HG03571 (cell line): ENCODE data around the gene XPO5.
"Not testable (repeated sequence)": the region's sequence is repeated elsewhere in the genome, so short reads cannot be mapped to it uniquely, and the experiment has no call there.

Source experiments
- ATAC-seq: cut with Tn5 transposase; IDR thresholded peaks from one replicate; pipeline ENCODE4 v1.9.1; 2021; ENCODE audit not compliant: unreplicated experiment

XPO5 gene

DNA sequence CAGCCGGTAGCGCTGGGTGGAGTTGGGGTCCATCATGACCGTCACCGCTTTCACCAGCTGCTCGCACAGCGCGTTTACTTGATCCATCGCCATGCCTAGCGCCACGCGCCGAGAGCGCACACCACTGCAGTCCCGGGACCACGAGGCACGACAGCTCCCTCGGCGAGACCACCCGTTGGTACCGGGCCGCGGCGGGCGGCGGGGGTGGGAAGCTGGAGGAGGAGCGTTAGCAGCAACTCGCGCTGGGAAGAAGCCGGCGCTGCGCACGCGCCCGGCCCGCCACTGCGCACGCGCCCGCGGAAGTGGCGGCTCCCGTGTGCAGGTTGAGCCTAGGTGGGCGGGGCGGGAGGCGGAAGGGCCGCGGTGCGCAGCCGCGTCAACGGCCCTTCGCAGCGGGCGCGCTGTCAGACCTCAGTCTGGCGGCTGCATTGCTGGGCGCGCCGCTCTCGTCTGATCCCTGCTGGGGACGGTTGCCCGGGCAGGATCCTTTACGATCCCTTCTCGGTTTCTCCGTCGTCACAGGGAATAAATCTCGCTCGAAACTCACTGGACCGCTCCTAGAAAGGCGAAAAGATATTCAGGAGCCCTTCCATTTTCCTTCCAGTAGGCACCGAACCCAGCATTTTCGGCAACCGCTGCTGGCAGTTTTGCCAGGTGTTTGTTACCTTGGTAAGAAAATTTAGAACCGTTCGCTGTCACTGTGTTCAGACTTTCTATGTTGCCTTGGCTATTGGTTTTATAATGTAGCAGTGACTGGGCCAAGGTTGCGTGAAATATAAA, at the start of gene XPO5, which contains the start of gene POLH:
XPO5 (minus strand) TSS at position 267 of the 780 bp plus-strand sequence; CDS start at position 93, 174 bp downstream.
POLH (plus strand) TSS at position 414 of the 780 bp plus-strand sequence. CDS start 6,135 bp downstream, outside the sequence.
- ATAC-seq = peak; percentile 88

DNA sequence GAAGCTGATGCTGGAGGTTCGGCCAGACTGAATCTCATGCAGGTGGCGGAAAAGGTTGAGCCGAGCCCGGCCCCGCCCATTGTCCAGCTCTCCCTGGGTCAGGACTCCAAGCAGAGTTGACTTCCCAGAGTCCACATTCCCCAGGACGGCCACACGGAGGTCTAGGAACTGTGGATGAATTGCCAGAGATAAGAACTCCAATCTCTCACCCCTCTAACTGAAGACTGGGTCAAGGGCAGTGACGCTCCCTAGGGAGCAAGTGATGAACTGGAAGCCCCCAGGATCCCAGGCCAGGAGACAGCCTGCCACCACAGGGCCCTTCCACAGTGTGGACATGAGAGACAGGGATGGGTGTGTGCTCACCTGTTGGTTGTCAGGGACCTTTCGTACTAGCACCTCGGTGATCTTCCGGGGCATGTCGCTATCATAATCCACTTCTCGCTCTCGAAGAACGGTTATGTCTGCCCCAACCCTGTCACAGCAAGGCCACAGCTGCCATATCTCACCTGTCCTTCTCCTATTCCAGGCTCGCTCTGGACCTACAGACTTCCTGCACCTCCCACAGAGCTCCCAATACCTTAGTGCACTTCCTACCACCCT, 49.7 kb upstream of the XPO5 start:
- ATAC-seq = no peak

- ATAC-seq = no peak
Observed at GRCh38 chr6:43624786-43625288, 49.0 kb upstream of the XPO5 start.

DNA sequence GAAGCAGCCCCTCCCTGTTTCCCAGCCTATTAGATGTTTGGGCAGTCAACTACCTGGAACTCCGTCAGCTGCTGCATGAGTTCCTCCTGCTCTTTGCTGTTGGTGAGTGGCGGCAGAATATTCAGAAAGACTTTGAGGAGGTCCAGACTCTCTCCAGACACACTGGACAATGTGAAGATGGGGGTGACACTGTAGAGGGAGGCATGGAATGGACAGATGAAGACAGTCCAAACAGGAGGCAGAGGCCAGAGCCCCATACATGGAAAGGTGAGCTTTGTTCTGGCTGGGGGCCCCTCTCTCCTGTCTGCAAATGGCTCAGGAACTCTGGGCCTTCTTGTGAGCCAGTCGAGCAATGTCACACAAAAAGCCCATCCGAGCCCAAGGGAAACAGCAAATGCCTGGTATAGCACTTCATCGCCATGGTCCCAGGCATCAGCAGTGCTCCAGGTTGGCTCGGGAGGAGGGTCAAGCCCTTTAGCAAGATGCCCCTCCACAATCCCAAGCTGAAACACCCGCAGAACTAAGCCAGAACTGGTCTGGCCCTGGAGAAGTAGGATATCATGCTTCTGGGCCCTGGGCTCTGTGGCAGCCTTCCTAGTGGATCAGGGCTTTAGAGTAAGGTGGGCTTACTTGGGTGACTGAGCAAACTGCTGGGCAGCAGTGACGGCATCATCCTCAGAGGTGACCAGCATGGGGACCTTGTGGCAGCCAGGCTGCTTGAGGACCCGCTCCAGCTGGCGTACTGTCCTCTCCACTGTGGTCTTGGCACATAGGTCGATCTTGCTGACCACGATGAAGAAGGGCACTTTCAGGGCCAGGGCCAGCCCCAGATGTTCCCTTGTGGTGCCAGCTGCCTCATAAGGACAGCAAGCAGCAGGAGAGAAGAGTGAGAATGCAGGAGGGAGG, 48.3 kb upstream of the XPO5 start:
- ATAC-seq = no peak

DNA sequence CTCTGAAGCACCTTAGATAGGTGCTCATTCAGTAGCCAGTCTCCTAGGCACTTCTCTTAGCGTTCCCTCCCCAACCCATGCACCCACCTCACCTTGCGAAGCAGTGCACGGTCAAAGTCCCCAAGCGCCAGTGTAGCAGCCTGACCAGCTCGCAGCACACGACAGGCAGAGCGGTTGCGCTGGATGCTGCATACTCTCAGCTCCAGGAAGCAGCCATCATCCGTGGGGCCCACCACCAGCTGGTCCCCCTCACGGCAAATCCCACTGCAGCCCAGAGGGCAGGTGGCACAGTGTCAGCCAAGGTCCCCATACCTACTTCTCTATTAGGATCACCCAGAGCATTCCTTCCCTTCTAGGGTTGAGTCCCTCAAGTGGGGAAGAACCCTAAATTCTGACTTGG, 46.7 kb upstream of the XPO5 start:
- ATAC-seq = no peak

DNA sequence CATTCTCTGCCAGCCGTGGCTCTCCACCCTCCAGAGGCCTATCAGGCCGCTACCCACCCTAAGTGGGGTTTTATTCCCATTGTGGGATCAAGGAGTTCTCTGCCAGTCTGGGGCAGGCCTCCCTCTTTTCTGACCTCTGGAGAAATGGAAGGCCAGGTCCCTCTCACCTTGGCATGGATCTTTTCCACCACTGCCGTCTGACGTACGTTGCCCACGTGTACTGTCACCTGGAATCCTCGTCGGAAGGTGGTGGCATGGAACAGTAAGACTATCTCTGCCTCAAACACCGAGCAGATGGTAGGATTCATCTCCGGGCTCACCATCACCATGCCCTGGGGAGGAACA, 46.0 kb upstream of the XPO5 start:
- ATAC-seq = no peak

GRCh38 chr6:43621078-43621835, 45.4 kb upstream of the XPO5 start:
- ATAC-seq = no peak

- no peak for ATAC-seq
Observed at GRCh38 chr6:43616725-43617472, 41.1 kb upstream of the XPO5 start.

GRCh38 chr6:43614396-43614730, 38.5 kb upstream of the XPO5 start:
- ATAC-seq = no peak

GRCh38 chr6:43613721-43614395, 38.0 kb upstream of the XPO5 start:
- no peak for ATAC-seq

- ATAC-seq = no peak
Observed at GRCh38 chr6:43610431-43610830, 34.6 kb upstream of the XPO5 start.

GRCh38 chr6:43609402-43609801, 33.6 kb upstream of the XPO5 start:
- ATAC-seq = no peak

- ATAC-seq = no peak
Observed at GRCh38 chr6:43608807-43609206, 33.0 kb upstream of the XPO5 start.

- ATAC-seq = no peak
Observed at GRCh38 chr6:43608310-43608763, 32.5 kb upstream of the XPO5 start.

- no peak for ATAC-seq
Observed at GRCh38 chr6:43606019-43606418, 30.2 kb upstream of the XPO5 start.

DNA sequence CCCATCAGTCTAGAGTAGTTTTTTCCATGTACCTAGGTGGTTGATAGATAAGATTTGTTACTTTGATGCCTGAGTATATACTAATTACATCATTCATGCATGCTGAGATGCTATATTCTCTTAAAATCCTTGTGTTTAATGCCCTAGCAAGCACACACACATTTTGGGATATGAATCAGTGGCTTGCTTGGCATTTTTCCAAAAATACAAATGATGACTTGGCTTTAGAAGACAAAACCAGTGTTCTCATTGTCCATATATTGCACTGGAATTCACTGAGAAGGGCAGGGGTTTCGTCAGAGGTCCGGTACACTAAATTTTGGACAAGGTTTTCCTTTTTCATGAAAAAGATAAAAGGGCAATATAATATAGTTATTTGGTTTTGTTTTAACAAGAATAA, 28.3 kb upstream of the XPO5 start:
- no peak for ATAC-seq

DNA sequence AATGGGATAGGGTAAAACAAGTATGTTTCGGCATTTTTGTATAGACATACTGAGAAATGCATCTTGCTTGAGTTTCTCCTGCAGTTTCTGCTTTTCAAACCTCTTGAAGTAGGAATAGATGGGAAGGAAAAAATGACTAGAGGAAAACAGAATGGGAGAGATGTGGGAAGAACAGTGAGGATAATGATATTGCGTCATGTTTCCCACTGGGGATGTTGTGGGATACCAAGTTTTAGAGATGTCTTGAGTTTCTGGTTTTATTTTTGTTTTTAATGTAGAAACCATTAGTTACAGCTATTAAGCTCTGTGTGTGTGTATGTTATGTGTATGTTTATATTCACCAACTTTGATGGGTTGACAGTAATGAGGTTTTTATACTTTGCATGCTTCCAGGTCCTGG, 24.8 kb upstream of the XPO5 start:
- no peak for ATAC-seq

- ATAC-seq = no peak
Observed at GRCh38 chr6:43593938-43594337, 18.1 kb upstream of the XPO5 start.

DNA sequence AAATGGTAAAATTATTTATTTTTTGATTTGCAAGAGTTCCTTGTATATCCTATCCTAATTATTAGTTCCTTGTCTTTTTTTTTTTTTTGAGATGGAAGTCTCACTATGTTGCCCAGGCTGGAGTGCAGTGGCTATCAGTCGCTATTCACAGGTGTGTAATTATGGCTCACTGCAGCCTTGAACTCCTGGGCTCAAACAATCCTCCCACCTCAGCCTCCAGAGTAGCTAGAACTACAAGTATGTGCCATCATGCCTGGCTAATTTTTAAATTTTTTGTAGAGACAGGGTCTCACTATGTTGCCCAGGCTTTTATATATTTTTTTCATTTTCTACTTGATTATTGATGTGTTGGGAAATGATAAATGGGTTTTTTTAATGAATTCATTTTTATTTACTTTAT, 13.7 kb upstream of the XPO5 start:
- not testable (repeated sequence) for ATAC-seq
